Vagina (tissue), 2 donors: ENCODE measurements around the gene SPOCK3.

Source experiments
- CTCF ChIP-seq, 3 experiments: fragments of 450-650 bp in 2 of 3; fragments of 200-600 bp in 1 of 3; sonication (generic) in 1 of 3; IDR thresholded peaks; one replicate each; pipeline ENCODE4 v1.5.1; 2017 to 2019; ENCODE audit warnings: antibody characterized with exemption in 3 of 3, mild to moderate bottlenecking in 2 of 3, moderate library complexity in 2 of 3
- POLR2A ChIP-seq, 2 donors: fragments of 450-650 bp; IDR thresholded peaks; one replicate each; pipeline ENCODE4 v1.6.1; 2017; ENCODE audit warnings: antibody characterized with exemption in 2 of 2, mild to moderate bottlenecking in 2 of 2, moderate library complexity in 2 of 2

- no peak for TF ChIP-seq POLR2A (IDR thresholded peaks at IDR 0.05)
- no peak for TF ChIP-seq CTCF (IDR thresholded peaks at IDR 0.05)
Observed at GRCh38 chr4:167232805-167233684, 1.2 kb downstream of the SPOCK3 start.
